ENCODE measurements around the gene SPATA16.

SPATA16 gene

DNA sequence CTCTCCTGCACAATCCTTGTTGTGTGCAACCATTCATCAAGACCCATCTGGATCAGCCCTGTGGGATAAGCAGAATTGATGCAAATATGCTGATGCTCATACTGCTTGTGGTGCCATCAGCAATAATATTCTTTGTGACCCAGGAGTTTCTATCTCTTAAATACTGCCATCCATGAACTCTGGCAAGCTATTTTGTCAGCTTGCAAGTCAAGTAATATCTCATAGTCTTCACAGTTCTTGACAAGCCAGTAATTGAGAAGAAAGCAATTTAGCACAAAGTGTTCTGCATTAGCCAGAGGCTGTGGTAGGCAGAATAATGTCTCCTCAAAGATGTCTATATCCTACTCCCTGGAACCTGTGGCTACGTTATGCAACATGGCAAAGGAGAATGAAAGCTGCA is 49.0 kb downstream of the SPATA16 start:
- H3K36me3 Mint-ChIP-seq: no peaks in the 10 kb centered on the region
- no peak overlapping the region for H3K4me3 Mint-ChIP-seq
- CTCF ChIA-PET: no interaction called here

DNA sequence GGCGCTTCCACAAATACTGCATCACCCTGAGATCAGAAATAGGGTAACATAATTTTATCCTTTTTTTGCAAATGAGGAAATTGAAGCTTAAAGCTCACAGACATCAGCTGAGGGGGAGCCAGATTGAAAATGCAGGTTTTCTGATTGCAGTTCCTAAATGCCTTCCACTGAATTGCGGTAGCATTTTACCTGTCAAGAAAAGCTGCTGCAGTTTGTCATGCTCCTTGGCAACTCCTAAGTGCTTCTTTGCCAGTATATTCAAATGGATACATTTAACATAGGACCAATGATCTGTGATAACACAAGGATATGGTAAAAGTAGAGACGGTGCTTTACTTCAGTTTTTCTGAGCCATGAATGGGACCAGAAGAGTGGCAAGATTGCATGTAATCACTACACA is 50.5 kb downstream of the SPATA16 start:
- H3K36me3 Mint-ChIP-seq: no peaks in the 10 kb centered on the region
- no peaks in the 10 kb centered on the region for H3K4me1 Mint-ChIP-seq
- no peak for DNase-seq
- no peaks in the 10 kb centered on the region for H3K9me3 Mint-ChIP-seq
- no peak overlapping the region for H3K27ac Mint-ChIP-seq
- CTCF ChIA-PET: no interaction called here
- H3K27me3 Mint-ChIP-seq: no peaks in the 10 kb centered on the region
- no peak overlapping the region for H3K4me3 Mint-ChIP-seq

More for the DNA sequence above, 49.0 kb downstream of the SPATA16 start:
- H3K4me1 Mint-ChIP-seq: no peaks in the 10 kb centered on the region
- no peak for DNase-seq
- H3K27ac Mint-ChIP-seq: no peak overlapping the region
- no peaks in the 10 kb centered on the region for H3K9me3 Mint-ChIP-seq
- no peaks in the 10 kb centered on the region for H3K27me3 Mint-ChIP-seq

GRCh38 chr3:173089283-173089682 is 51.8 kb downstream of the SPATA16 start:
- no peak for DNase-seq

DNA sequence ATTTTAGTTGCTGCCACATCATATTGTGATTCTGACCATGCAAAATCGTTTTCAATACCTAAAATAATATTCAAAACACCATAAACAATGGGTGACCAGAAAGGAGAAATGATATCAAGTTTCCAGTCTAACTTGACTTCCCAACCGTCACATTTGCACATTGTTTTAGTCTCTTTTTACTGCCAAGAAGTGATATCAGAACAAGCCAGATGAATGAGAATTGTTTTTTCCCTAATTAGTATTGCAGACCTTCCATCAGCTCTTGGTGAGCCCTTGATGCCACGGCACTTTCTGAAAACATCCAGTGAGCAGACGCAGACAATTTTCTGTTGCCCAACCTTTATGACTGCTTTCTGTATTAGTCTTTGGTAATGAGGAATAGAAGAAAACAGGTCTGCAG is 62.5 kb downstream of the SPATA16 start:
- no peak overlapping the region for H3K27ac Mint-ChIP-seq

More at GRCh38 chr3:173089283-173089682, 51.8 kb downstream of the SPATA16 start:
- Mint-ChIP-seq H3K27ac (no peak overlapping the region), H3K4me1 (no peaks in the 10 kb centered on the region), H3K36me3 (no peaks in the 10 kb centered on the region), H3K9me3 (no peaks in the 10 kb centered on the region), H3K27me3 (no peaks in the 10 kb centered on the region), H3K4me3 (no peak overlapping the region)
- CTCF ChIA-PET: no interaction called here

GRCh38 chr3:173066044-173067004 is 74.7 kb downstream of the SPATA16 start:
- no peaks in the 10 kb centered on the region for H3K27me3 Mint-ChIP-seq
- DNase-seq: no peak
- no peaks in the 10 kb centered on the region for H3K36me3 Mint-ChIP-seq
- H3K4me1 Mint-ChIP-seq: no peaks in the 10 kb centered on the region
- H3K27ac Mint-ChIP-seq: no peak overlapping the region
- CTCF ChIA-PET: no interaction called here
- H3K9me3 Mint-ChIP-seq: peaks cover 3% of the 10 kb centered on the region
- no peak overlapping the region for H3K4me3 Mint-ChIP-seq

More for the DNA sequence above, 62.5 kb downstream of the SPATA16 start:
- no peak for DNase-seq
- Mint-ChIP-seq H3K9me3 (peaks cover 5% of the 10 kb centered on the region), H3K27me3 (no peaks in the 10 kb centered on the region), H3K36me3 (no peaks in the 10 kb centered on the region), H3K4me3 (no peak overlapping the region), H3K4me1 (no peaks in the 10 kb centered on the region)
- CTCF ChIA-PET: no interaction called here

- CTCF ChIA-PET: no interaction called here
- no peak for DNase-seq
- H3K36me3 Mint-ChIP-seq: no peaks in the 10 kb centered on the region
- H3K27me3 Mint-ChIP-seq: no peaks in the 10 kb centered on the region
- no peaks in the 10 kb centered on the region for H3K4me1 Mint-ChIP-seq
- peaks cover 3% of the 10 kb centered on the region for H3K9me3 Mint-ChIP-seq
- H3K4me3 Mint-ChIP-seq: no peak overlapping the region
- H3K27ac Mint-ChIP-seq: no peak overlapping the region
Observed at GRCh38 chr3:173065543-173065981, 75.5 kb downstream of the SPATA16 start.

GRCh38 chr3:173064631-173065030 is 76.4 kb downstream of the SPATA16 start:
- no peak overlapping the region for H3K27ac Mint-ChIP-seq
- H3K9me3 Mint-ChIP-seq: peaks cover 3% of the 10 kb centered on the region
- no peak for DNase-seq
- H3K4me1 Mint-ChIP-seq: no peaks in the 10 kb centered on the region
- no peak overlapping the region for H3K4me3 Mint-ChIP-seq
- no peaks in the 10 kb centered on the region for H3K27me3 Mint-ChIP-seq
- CTCF ChIA-PET: interaction anchor here (0.6 kb wide), 1 partner anchor 48 kb away, joined by 4 read pairs; no protein-coding TSS in a partner anchor
- H3K36me3 Mint-ChIP-seq: no peaks in the 10 kb centered on the region

DNA sequence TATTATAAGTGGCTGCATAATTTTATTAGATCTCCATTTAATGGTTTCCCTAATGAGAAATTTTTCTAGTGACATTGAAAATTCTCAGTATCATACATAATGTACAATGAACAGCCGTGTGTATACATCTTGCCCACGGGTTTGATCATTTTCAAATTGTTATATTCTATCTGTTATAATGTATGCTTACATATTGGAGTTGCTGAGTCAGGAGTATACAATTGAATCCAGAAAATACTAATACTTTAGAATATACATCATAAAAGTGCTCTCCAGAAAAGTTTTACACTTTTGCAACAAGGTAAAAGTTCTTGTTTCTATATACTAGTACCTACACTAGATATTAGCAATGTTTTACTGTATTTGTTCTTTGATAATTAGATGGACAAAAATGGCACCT is 82.8 kb downstream of the SPATA16 start:
- H3K27ac Mint-ChIP-seq: no peak overlapping the region
- no peaks in the 10 kb centered on the region for H3K27me3 Mint-ChIP-seq
- H3K4me3 Mint-ChIP-seq: no peak overlapping the region
- H3K9me3 Mint-ChIP-seq: no peaks in the 10 kb centered on the region
- no peaks in the 10 kb centered on the region for H3K36me3 Mint-ChIP-seq
- CTCF ChIA-PET: no interaction called here
- DNase-seq: no peak
- no peaks in the 10 kb centered on the region for H3K4me1 Mint-ChIP-seq

- no peak overlapping the region for H3K4me3 Mint-ChIP-seq
- H3K27ac Mint-ChIP-seq: no peak overlapping the region
- DNase-seq: no peak
- H3K27me3 Mint-ChIP-seq: no peaks in the 10 kb centered on the region
- CTCF ChIA-PET: no interaction called here
- H3K9me3 Mint-ChIP-seq: no peaks in the 10 kb centered on the region
- no peaks in the 10 kb centered on the region for H3K4me1 Mint-ChIP-seq
- no peaks in the 10 kb centered on the region for H3K36me3 Mint-ChIP-seq
Observed at GRCh38 chr3:173055228-173055933, 85.7 kb downstream of the SPATA16 start.

- Mint-ChIP-seq H3K27ac (no peak overlapping the region), H3K27me3 (no peaks in the 10 kb centered on the region), H3K4me1 (no peaks in the 10 kb centered on the region), H3K9me3 (no peaks in the 10 kb centered on the region), H3K36me3 (no peaks in the 10 kb centered on the region), H3K4me3 (no peak overlapping the region)
- CTCF ChIA-PET: no interaction called here
- no peak for DNase-seq
Observed at GRCh38 chr3:173049360-173049759, 91.7 kb downstream of the SPATA16 start.

- H3K9me3 Mint-ChIP-seq: no peaks in the 10 kb centered on the region
- no peak overlapping the region for H3K27ac Mint-ChIP-seq
- DNase-seq: no peak
- CTCF ChIA-PET: no interaction called here
- H3K4me3 Mint-ChIP-seq: no peak overlapping the region
- no peaks in the 10 kb centered on the region for H3K27me3 Mint-ChIP-seq
- no peaks in the 10 kb centered on the region for H3K36me3 Mint-ChIP-seq
- H3K4me1 Mint-ChIP-seq: no peaks in the 10 kb centered on the region
Observed at GRCh38 chr3:173045770-173046382, 95.2 kb downstream of the SPATA16 start.

DNA sequence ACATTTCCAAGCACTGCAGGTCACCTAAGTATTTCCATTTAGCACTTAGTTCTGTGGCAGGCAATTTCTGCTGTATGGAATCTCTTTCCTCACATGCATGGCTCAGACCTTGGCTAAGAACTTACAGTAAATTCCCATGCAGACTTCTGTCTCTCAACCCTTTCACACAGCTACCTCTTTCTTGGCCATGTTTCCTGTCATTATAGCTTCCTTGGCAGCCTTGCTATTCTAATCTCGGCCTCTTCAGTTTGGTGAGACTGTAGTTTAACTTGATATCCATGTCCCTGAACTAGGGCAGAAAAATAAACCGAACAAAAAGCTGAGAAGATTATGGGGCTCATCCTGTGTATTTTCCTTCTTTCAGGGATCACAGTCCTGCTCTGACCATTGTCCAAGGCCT is 96.0 kb downstream of the SPATA16 start:
- no peaks in the 10 kb centered on the region for H3K36me3 Mint-ChIP-seq
- no peaks in the 10 kb centered on the region for H3K9me3 Mint-ChIP-seq
- no peaks in the 10 kb centered on the region for H3K27me3 Mint-ChIP-seq
- no peak overlapping the region for H3K27ac Mint-ChIP-seq
- H3K4me1 Mint-ChIP-seq: no peaks in the 10 kb centered on the region
- no peak overlapping the region for H3K4me3 Mint-ChIP-seq
- CTCF ChIA-PET: no interaction called here
- no peak for DNase-seq

- CTCF ChIA-PET: no interaction called here
- Mint-ChIP-seq H3K4me1 (no peaks in the 10 kb centered on the region), H3K36me3 (no peaks in the 10 kb centered on the region), H3K9me3 (no peaks in the 10 kb centered on the region), H3K27ac (no peak overlapping the region), H3K4me3 (no peak overlapping the region), H3K27me3 (no peaks in the 10 kb centered on the region)
- no peak for DNase-seq
Observed at GRCh38 chr3:173043757-173044156, 97.3 kb downstream of the SPATA16 start.

DNA sequence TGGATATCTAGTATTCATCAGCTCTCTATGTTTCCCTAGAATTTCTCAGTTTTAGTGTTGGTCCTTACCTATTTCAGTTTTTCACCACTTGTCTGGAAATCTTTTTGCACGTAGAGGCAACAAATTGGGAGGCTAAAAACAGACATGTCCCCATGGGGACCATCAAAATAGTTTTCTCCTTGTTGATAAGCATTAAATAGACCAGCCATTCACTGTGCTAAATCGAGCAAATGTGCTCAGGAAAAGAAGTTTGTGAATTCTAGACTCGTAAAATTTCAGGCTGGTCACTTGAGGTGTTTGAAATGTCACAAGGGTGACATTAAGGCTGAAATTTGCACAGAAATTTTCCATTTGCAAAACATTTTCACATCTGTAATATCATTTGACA is 102.6 kb downstream of the SPATA16 start:
- H3K9me3 Mint-ChIP-seq: no peaks in the 10 kb centered on the region
- no peaks in the 10 kb centered on the region for H3K27me3 Mint-ChIP-seq
- DNase-seq: no peak
- H3K4me3 Mint-ChIP-seq: no peak overlapping the region
- H3K36me3 Mint-ChIP-seq: no peaks in the 10 kb centered on the region
- H3K4me1 Mint-ChIP-seq: no peaks in the 10 kb centered on the region
- CTCF ChIA-PET: no interaction called here
- H3K27ac Mint-ChIP-seq: no peak overlapping the region
